Endothelial cell of hepatic sinusoid (primary cell): ENCODE data around the gene IGFALS.

ENCODE experiments used
- in situ Hi-C: cut with HindIII; loops from 2 replicates; pipeline ENCODE4 v1.10.0; 2017; ENCODE audit warnings: low sequenced_read_pairs

IGFALS gene

DNA sequence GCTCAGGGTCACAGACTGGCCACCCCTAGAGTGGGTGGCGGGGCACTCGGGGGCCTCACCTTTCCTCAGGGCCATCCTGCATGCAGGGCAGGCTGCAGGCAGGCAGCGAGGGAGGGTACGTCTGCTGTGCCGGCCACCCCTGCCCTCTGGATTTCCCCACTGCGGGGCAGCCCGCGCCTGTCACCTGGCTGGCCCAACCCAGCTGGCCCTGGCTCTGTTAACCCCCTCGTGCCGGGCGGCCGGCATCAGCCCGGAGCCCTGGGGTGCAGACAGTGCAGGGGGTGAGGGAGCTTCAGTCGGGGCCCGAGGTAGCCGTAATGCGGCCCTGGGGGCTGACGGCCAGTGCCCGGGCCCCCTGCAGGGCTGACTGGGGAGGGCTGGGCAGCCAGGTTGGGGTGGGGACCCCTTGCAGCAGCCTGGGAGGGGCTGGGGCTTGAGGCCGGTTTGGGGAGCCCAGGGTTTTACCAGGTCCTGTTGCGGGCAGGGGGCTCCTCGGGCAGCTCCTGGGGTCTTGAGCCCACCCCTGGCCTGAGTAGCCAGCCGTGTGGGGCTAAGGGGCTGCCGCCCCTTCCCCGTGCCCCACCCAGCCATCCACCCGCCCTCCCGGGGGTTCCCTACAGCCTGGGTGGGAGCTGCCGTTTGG, at the start of gene IGFALS:
IGFALS (minus strand) TSS at position 128 of the 643 bp plus-strand sequence; CDS start at position 75, 53 bp downstream.
- in situ Hi-C loops: no loop called here

DNA sequence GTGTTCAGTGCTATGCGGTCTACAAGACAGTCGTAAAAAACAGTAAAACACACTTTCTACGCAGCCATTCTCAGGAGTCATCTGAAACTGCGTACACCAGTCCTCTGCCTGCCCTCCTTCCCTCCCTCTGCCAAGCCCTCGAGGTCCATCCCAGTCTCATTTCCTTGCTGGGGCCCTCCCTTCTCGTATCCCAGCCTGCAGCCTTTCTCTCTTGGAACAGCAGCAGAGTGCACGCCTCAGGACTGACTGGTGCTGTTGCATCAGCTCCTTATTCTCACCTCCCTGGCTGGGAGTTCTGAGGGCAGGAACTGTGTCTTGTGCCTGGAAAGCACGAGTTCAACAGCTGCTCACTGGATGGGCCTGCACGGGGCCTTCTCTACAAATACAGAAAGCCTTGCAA, 46.0 kb upstream of the IGFALS start:
- in situ Hi-C loops: no loop called here

- in situ Hi-C loops: no loop called here
These were observed 40.6 kb upstream of the IGFALS start for GRCh38 chr16:1834096-1834495.

DNA sequence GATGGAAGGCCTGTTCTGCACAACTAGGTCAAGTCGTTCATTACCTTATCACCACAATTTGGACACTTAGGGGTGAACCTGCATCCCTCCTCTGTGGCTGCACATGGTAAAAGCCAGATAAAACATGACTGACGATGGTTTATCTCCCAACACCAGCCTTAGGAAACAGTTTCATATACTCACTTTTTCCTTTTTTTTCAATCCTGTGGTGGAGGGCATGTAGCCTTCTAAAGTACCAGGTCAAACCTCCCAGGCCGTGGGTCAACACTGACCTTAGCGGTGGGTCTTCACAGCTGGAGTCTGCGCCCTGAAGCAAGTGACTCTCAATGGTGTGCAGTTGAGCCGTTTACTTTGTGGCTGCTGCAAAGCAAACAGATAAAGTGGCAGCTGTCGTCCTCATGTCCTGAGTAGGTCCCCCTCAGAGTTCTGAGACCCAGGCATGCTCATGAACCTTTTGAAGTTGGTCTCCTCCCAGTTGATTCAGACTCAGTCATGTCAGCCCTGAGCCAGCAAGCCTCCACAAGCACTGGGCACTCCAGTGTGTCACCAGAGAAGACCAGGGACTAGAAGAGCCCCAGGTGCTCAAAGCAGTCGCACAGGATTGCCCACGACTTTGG, 39.4 kb upstream of the IGFALS start:
- in situ Hi-C loops: no loop called here

DNA sequence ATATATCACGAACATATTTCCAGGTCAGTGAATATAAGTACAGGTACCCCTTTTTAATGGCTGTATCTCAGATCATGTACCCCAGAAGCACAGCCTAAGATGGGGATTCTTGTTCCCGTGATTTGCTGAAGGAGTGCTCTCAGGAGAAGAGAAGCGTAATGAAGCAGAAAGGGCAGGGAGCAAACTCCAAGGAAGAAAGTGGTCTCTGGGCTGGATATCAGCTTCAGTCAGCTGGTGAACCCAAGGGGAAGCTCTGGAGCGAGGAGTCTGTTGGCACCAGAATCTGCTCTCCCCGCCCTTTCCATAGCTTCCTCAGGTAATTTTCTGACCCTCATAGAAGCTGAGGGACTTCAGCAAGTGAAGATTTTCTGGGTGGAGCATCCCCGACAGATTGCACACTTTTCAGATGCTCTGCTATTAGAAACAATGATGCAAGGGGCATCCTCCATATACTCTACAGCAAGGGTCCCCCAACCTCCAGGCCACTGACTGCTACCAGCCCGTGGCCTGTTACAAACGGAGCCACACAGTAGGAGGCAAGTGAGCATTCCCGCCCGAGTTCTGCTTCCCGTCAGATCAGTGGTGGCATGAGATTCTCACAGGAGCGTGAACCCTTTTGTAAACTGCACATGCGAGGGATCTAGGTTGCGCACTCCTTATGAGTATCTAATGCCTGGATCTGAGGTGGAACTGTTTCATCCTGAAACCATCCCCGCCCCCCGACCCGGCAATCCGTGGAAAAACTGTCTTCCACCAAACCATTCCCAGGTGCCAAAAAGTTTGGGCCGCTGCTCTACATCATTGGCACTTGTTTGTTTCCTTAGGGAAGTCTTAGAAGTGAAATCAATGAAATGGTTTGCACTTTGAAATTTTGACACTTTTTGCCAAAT, 37.9 kb upstream of the IGFALS start:
- in situ Hi-C loops: no loop called here

- in situ Hi-C loops: no loop called here
These were observed 36.7 kb upstream of the IGFALS start for GRCh38 chr16:1830213-1830612.

GRCh38 chr16:1828645-1829410, 35.3 kb upstream of the IGFALS start:
- in situ Hi-C loops: no loop called here

DNA sequence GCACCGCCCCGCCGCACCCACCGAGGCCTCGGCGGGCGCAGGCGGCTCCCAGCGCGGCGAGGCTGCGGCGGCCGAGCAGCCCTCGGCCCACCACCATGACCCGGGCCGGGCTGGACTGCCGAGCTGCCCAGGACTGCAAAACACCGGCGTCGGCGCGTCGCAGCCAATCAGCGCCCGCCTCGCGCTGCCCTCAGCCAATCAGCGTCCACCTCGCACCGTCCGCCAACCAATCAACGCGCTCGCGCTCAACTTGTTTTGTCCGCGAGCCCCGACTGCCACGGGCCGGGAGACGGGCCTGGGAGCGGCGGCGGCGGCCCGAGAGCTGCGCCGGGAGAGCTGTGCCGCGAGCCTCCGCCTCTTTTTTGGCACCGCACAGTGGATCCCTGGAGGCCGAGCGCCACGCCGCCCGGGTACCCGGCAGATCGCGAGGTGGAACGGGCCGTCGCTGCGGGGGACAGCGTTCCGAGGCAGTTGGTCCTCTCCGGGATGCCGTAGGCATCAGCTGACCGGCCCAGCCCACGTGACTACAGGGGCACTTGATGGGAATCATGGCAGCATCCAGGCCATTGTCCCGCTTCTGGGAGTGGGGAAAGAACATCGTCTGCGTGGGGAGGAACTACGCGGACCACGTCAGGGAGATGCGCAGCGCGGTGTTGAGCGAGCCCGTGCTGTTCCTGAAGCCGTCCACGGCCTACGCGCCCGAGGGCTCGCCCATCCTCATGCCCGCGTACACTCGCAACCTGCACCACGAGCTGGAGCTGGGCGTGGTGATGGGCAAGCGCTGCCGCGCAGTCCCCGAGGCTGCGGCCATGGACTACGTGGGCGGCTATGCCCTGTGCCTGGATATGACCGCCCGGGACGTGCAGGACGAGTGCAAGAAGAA, 33.4 kb upstream of the IGFALS start, which contains the start of the genes FAHD1 and HAGH:
FAHD1 (plus strand) TSS at position 516 of the 883 bp plus-strand sequence; CDS start at position 549, 33 bp downstream.
HAGH (minus strand) TSS at position 135 of the 883 bp plus-strand sequence; CDS start at position 97, 38 bp downstream.
- in situ Hi-C loops: no loop called here

DNA sequence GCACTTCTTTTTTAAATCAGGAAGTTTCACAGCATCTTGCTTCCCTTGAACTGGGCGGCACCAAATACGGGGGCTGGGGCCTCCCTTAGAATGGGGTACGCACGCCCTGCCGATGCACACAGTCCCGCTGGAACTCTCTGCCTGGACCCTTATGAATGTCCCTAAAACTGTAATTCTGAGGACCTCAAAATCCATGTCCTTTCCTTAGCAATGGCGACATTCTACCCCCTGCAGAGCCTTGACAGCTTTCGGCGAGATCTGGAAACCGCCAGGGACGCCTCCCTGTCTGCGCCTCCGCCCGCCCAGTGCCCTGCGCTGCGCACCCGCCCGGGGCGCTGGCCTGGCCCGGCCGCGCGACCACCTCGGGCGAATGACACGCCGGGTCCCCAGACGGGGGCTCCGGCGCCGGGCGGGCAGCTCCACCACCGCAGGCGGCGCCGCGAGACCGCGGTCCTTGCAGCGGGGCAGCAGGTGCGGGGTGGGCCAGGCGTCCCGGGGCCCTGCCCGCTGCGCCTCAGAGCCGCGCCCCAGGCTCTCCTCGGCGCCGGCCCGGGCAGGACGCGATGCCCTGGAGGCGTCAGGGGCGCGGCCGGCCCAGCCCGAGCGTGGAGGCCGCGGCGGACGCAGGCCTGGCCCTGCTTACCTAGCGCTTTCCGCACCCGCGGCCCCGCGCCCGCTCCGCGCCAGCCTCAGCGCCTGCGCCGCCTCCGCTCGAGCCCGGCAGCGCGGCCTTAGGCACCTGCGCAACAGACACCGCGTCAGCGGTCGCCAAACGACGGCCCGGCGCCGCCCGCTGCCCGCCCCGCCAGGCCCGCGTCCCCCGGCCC, 32.6 kb upstream of the IGFALS start:
- in situ Hi-C loops: no loop called here

- in situ Hi-C loops: no loop called here
These were observed 31.9 kb upstream of the IGFALS start for GRCh38 chr16:1825381-1825863.

GRCh38 chr16:1823821-1824220, 30.3 kb upstream of the IGFALS start:
- in situ Hi-C loops: no loop called here

GRCh38 chr16:1822801-1823200, 29.3 kb upstream of the IGFALS start:
- in situ Hi-C loops: no loop called here

GRCh38 chr16:1821861-1822611, 28.5 kb upstream of the IGFALS start:
- in situ Hi-C loops: no loop called here

- in situ Hi-C loops: no loop called here
These were observed 27.4 kb upstream of the IGFALS start for GRCh38 chr16:1820946-1821290.

- in situ Hi-C loops: no loop called here
These were observed 26.8 kb upstream of the IGFALS start for GRCh38 chr16:1820096-1820945.

GRCh38 chr16:1819611-1820010, 26.1 kb upstream of the IGFALS start:
- in situ Hi-C loops: no loop called here

GRCh38 chr16:1818873-1819525, 25.5 kb upstream of the IGFALS start:
- in situ Hi-C loops: no loop called here
